ENCODE results near the gene TNS2. TPM values are rescaled to one million over a fixed set of nuclear protein-coding genes. Genes with fewer than 3 reads are reported as not detected.

TNS2 gene
- total and polyA plus RNA-seq, 10 of the 15 experiments (the other 5 are each of a cell fraction or from before 2014, with no cell fraction given), result 0.03 to 0.72 (median 0.16) TPM; not detected in 4

GRCh38 chr12:53039851-53040250 is 10.0 kb upstream of the TNS2 start (continued):
- no peak for TF ChIP-seq SUPT20H (IDR thresholded peaks at IDR 0.05; ENCODE audit: borderline replicate concordance, control insufficient read depth, low read depth, low read length)
- TF ChIP-seq NFYB (IDR thresholded peaks at IDR 0.05; ENCODE audit: insufficient read depth, low read depth, low read length), result no peak
- no peak for TF ChIP-seq NFIC (IDR thresholded peaks at IDR 0.05; ENCODE audit: low read depth, low read length)
- no peak for TF ChIP-seq ZNF274 (IDR thresholded peaks at IDR 0.05; ENCODE audit: insufficient read depth, insufficient read length)
- TF ChIP-seq CBFB (IDR thresholded peaks at IDR 0.05; ENCODE audit: low read depth), result no peak
- TF ChIP-seq HDGF (IDR thresholded peaks at IDR 0.05), result no peak
- TF ChIP-seq RUNX3 (IDR thresholded peaks at IDR 0.05; ENCODE audit: low read length), result no peak
- TF ChIP-seq CBX5 (IDR thresholded peaks at IDR 0.05; ENCODE audit: low read depth), result no peak
- TF ChIP-seq YY1 (IDR thresholded peaks at IDR 0.05; ENCODE audit: low read depth, low read length), result no peak
- no peak for TF ChIP-seq E2F8 (IDR thresholded peaks at IDR 0.05; ENCODE audit: low read depth, partially characterized antibody)
- TF ChIP-seq NFXL1 (IDR thresholded peaks at IDR 0.05; ENCODE audit: borderline replicate concordance), result no peak

All from GM12878 (cell line).